Activated T-helper 2 cell treated with anti-CD3 and anti-CD28 coated beads, Interferon-gamma antibody, Interleukin-2, Interleukin-4, amounts not matched to agents 10 μg/mL and 5 μg/mL and 100 μg/mL, durations not matched to agents 14 hours and 24 hours and 36 hours (primary cell): Measurements from ENCODE around the gene SLC6A5. TPM values are rescaled to one million over a fixed set of nuclear protein-coding genes. Genes with fewer than 3 reads are reported as not detected.
"Not testable (repeated sequence)": the region's sequence is repeated elsewhere in the genome, so short reads cannot be mapped to it uniquely, and the experiment has no call there.

Experiments
- DNase-seq: peaks from one replicate; pipeline ENCODE4 v3.0.0; 2021; ENCODE audit warnings: low spot score
- H3K27ac Mint-ChIP-seq: one replicate; pipeline ENCODE4 v1.8.0; 2021; ENCODE audit warnings: mixed read lengths
- H3K27me3 Mint-ChIP-seq: one replicate; pipeline ENCODE4 v1.8.0; 2021; ENCODE audit warnings: low read depth, mixed read lengths
- H3K36me3 Mint-ChIP-seq: one replicate; pipeline ENCODE4 v1.8.0; 2021; ENCODE audit warnings: low read depth, mixed read lengths
- H3K4me1 Mint-ChIP-seq: one replicate; pipeline ENCODE4 v1.8.0; 2021; ENCODE audit warnings: low read depth, mixed read lengths
- H3K4me3 Mint-ChIP-seq: one replicate; pipeline ENCODE4 v1.8.0; 2021; ENCODE audit warnings: low read depth, mild to moderate bottlenecking, moderate library complexity, mixed read lengths
- H3K9me3 Mint-ChIP-seq: one replicate; pipeline ENCODE4 v1.8.0; 2021; ENCODE audit warnings: mixed read lengths
- intact Hi-C: fragments of 100-400 bp; cut with micrococcal nuclease; formaldehyde crosslinking; loops from one replicate; pipeline ENCODE4 v1.15.1; 2023
- total RNA-seq: library from RNA; stranded (reverse); gene quantifications from 2 replicates; pipeline ENCODE4 v1.2.3, GENCODE V29; 2022

Gene SLC6A5
- total RNA-seq: not detected in 2 replicates

- Mint-ChIP-seq H3K27me3 (peaks cover 92% of the 10 kb centered on the region), H3K36me3 (no peaks in the 10 kb centered on the region), H3K9me3 (no peaks in the 10 kb centered on the region), H3K27ac (peak within 1 kb of the TSS; percentile 29), H3K4me3 (no peak within 1 kb of the TSS), H3K4me1 (peaks cover 2% of the 10 kb centered on the region)
- intact Hi-C loops: loop anchor here (5.0 kb wide), 2 partner anchors 68 to 1738 kb away; partner anchors contain the start of genes NELL1 and SLC17A6
- peak; percentile 20 for DNase-seq
Observed at GRCh38 chr11:20599221-20600019, at the start of gene SLC6A5. SLC6A5 (plus strand) TSS chr11:20599608; CDS start chr11:20599673, 65 bp downstream.

- no peaks in the 10 kb centered on the region for H3K36me3 Mint-ChIP-seq
- no peak overlapping the region for H3K4me3 Mint-ChIP-seq
- peaks cover 1% of the 10 kb centered on the region for H3K9me3 Mint-ChIP-seq
- no peak for DNase-seq
- H3K27ac Mint-ChIP-seq: no peak overlapping the region
- no peaks in the 10 kb centered on the region for H3K4me1 Mint-ChIP-seq
- intact Hi-C loops: no loop called here
- H3K27me3 Mint-ChIP-seq: no peaks in the 10 kb centered on the region
Observed at GRCh38 chr11:20551096-20551495, 48.3 kb upstream of the SLC6A5 start.

GRCh38 chr11:20555783-20556182 lies 43.6 kb upstream of the SLC6A5 start:
- intact Hi-C loops: no loop called here
- no peak for DNase-seq
- Mint-ChIP-seq H3K36me3 (no peaks in the 10 kb centered on the region), H3K27me3 (no peaks in the 10 kb centered on the region), H3K4me1 (no peaks in the 10 kb centered on the region), H3K27ac (no peak overlapping the region), H3K4me3 (no peak overlapping the region), H3K9me3 (peaks cover 6% of the 10 kb centered on the region)

- DNase-seq, H3K27ac Mint-ChIP-seq, H3K9me3 Mint-ChIP-seq, H3K27me3 Mint-ChIP-seq, H3K4me3 Mint-ChIP-seq, H3K36me3 Mint-ChIP-seq, H3K4me1 Mint-ChIP-seq, intact Hi-C loops: not testable (repeated sequence)
Observed at GRCh38 chr11:20556396-20556795, 43.0 kb upstream of the SLC6A5 start.

- intact Hi-C loops: no loop called here
- no peak overlapping the region for H3K27ac Mint-ChIP-seq
Observed at GRCh38 chr11:20558741-20559140, 40.7 kb upstream of the SLC6A5 start.

GRCh38 chr11:20559523-20560300 lies 39.7 kb upstream of the SLC6A5 start:
- intact Hi-C loops: no loop called here
- no peaks in the 10 kb centered on the region for H3K36me3 Mint-ChIP-seq
- no peak overlapping the region for H3K4me3 Mint-ChIP-seq
- DNase-seq: no peak
- peaks cover 6% of the 10 kb centered on the region for H3K9me3 Mint-ChIP-seq
- H3K4me1 Mint-ChIP-seq: no peaks in the 10 kb centered on the region
- peaks cover 1% of the 10 kb centered on the region for H3K27me3 Mint-ChIP-seq
- no peak overlapping the region for H3K27ac Mint-ChIP-seq

More at GRCh38 chr11:20558741-20559140, 40.7 kb upstream of the SLC6A5 start:
- no peak for DNase-seq
- Mint-ChIP-seq H3K4me1 (no peaks in the 10 kb centered on the region), H3K36me3 (no peaks in the 10 kb centered on the region), H3K9me3 (peaks cover 6% of the 10 kb centered on the region), H3K4me3 (no peak overlapping the region), H3K27me3 (peaks cover 1% of the 10 kb centered on the region)

GRCh38 chr11:20561915-20562314 lies 37.5 kb upstream of the SLC6A5 start:
- Mint-ChIP-seq H3K9me3 (no peaks in the 10 kb centered on the region), H3K4me1 (no peaks in the 10 kb centered on the region)

GRCh38 chr11:20563866-20564265 lies 35.5 kb upstream of the SLC6A5 start:
- peaks cover 5% of the 10 kb centered on the region for H3K27me3 Mint-ChIP-seq
- H3K4me3 Mint-ChIP-seq: no peak overlapping the region
- no peak for DNase-seq
- no peak overlapping the region for H3K27ac Mint-ChIP-seq
- intact Hi-C loops: no loop called here
- H3K9me3 Mint-ChIP-seq: no peaks in the 10 kb centered on the region
- H3K4me1 Mint-ChIP-seq: no peaks in the 10 kb centered on the region
- no peaks in the 10 kb centered on the region for H3K36me3 Mint-ChIP-seq

More at GRCh38 chr11:20561915-20562314, 37.5 kb upstream of the SLC6A5 start:
- Mint-ChIP-seq H3K36me3 (no peaks in the 10 kb centered on the region), H3K27ac (no peak overlapping the region), H3K27me3 (peaks cover 5% of the 10 kb centered on the region), H3K4me3 (no peak overlapping the region)
- DNase-seq: no peak
- intact Hi-C loops: no loop called here

- DNase-seq: no peak
- Mint-ChIP-seq H3K4me3 (no peak overlapping the region), H3K27me3 (peaks cover 5% of the 10 kb centered on the region), H3K36me3 (no peaks in the 10 kb centered on the region), H3K9me3 (no peaks in the 10 kb centered on the region), H3K4me1 (no peaks in the 10 kb centered on the region), H3K27ac (no peak overlapping the region)
- intact Hi-C loops: no loop called here
Observed at GRCh38 chr11:20564846-20565635, 34.4 kb upstream of the SLC6A5 start.

- H3K27me3 Mint-ChIP-seq, H3K36me3 Mint-ChIP-seq, H3K4me3 Mint-ChIP-seq, H3K4me1 Mint-ChIP-seq, H3K27ac Mint-ChIP-seq, DNase-seq, intact Hi-C loops, H3K9me3 Mint-ChIP-seq: not testable (repeated sequence)
Observed at GRCh38 chr11:20566115-20566514, 33.3 kb upstream of the SLC6A5 start.

GRCh38 chr11:20566591-20567434 lies 32.6 kb upstream of the SLC6A5 start:
- Mint-ChIP-seq H3K4me1 (no peaks in the 10 kb centered on the region), H3K36me3 (no peaks in the 10 kb centered on the region), H3K27me3 (peaks cover 3% of the 10 kb centered on the region), H3K27ac (no peak overlapping the region), H3K9me3 (no peaks in the 10 kb centered on the region), H3K4me3 (no peak overlapping the region)
- no peak for DNase-seq
- intact Hi-C loops: no loop called here

- H3K27me3 Mint-ChIP-seq, intact Hi-C loops, H3K27ac Mint-ChIP-seq, H3K4me1 Mint-ChIP-seq, H3K36me3 Mint-ChIP-seq, H3K4me3 Mint-ChIP-seq, DNase-seq, H3K9me3 Mint-ChIP-seq: not testable (repeated sequence)
Observed at GRCh38 chr11:20579725-20580124, 19.7 kb upstream of the SLC6A5 start.
